Measurements from ENCODE around the gene MYH9.
A peak's percentile ranks its signal among the peaks of the same experiment; 100 is the strongest.

Gene MYH9

DNA sequence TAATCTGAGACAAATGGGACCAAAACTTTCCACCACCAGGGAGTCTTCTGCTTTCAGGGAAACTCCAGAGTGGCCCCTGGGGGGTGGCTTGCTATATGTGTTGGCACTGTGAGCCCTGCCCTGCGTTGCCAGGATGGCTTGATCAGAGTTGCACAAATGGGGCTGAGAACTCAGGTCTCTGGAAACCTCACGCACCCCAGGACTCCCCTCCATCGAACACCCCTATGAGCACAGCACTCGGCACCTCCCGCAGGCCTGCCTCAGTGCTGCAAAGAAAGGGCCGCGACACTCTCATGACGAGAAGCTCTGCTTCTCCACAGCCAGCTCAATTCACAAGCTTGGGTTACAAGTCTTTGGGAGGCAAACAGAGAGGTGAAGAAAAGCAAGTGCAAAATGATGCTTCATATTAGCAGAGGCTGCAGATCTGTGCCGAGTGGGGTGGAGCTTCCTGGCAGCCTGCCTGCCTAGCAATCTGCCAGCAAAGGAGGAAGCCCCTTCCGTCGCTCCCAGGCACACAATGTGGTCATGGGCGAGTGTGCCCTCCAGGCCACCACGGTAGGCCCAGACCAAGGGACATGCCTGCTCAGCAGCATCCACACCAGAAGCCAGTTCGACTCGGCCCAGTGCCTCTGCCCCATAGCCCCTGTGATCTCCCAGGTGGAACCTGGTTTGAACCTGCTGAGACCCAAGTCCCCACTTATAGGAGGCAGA lies 55.7 kb downstream of the MYH9 start:
- peak; percentile 46 to 52 for DNase-seq (ENCODE audit: low spot score in 2 of 2)
- Mint-ChIP-seq H3K4me3 (peak overlapping the region; percentile 80), H3K9me3 (no peaks in the 10 kb centered on the region), H3K27me3 (no peaks in the 10 kb centered on the region), H3K27ac (ENCODE audit: low read depth) (peak overlapping the region; percentile 94), H3K36me3 (ENCODE audit: insufficient read depth) (peaks cover 85% of the 10 kb centered on the region), H3K4me1 (peaks cover 96% of the 10 kb centered on the region)
- peak; percentile 55 for ATAC-seq (replicated peaks; ENCODE audit: extremely low read depth, poor library complexity, severe bottlenecking)

DNA sequence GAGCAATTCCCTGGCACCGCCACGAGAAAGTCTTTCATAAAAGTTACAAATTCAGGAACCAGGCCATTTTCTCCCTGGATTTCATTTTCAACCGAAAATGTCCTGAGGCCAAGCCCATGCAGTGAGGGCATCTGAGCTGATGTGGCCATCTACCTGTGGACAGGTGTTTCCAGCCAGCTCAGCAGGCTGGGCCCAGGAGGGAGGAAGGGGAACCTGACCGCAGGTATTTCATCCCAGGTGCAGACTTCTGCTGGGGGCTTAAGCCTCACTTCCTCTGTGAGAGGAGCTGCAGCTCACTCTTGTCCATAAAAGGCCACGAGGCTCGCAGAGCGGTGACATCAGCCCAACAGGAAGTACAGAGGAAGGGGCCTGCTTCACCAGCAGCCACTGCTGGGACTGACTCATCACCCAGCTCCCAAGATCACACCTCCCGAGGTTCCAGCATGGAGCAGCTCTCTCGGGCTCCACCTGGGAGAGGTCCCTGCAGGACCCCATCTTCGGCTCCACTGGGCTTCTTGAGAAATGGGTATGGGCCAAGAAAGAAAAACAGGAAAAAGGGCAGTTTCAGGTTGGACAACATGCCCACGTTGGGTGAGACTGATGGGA lies 56.4 kb downstream of the MYH9 start:
- no peaks in the 10 kb centered on the region for H3K9me3 Mint-ChIP-seq
- DNase-seq (ENCODE audit: low spot score in 2 of 2) (peak; percentile 51 to 66), ATAC-seq (replicated peaks; ENCODE audit: extremely low read depth, poor library complexity, severe bottlenecking) (peak; percentile 72)
- H3K27me3 Mint-ChIP-seq, result no peaks in the 10 kb centered on the region
- peaks cover 83% of the 10 kb centered on the region for H3K36me3 Mint-ChIP-seq (ENCODE audit: insufficient read depth)
- peaks cover 96% of the 10 kb centered on the region for H3K4me1 Mint-ChIP-seq
- H3K27ac Mint-ChIP-seq (ENCODE audit: low read depth), result peak overlapping the region; percentile 94
- peak overlapping the region; percentile 80 for H3K4me3 Mint-ChIP-seq

DNA sequence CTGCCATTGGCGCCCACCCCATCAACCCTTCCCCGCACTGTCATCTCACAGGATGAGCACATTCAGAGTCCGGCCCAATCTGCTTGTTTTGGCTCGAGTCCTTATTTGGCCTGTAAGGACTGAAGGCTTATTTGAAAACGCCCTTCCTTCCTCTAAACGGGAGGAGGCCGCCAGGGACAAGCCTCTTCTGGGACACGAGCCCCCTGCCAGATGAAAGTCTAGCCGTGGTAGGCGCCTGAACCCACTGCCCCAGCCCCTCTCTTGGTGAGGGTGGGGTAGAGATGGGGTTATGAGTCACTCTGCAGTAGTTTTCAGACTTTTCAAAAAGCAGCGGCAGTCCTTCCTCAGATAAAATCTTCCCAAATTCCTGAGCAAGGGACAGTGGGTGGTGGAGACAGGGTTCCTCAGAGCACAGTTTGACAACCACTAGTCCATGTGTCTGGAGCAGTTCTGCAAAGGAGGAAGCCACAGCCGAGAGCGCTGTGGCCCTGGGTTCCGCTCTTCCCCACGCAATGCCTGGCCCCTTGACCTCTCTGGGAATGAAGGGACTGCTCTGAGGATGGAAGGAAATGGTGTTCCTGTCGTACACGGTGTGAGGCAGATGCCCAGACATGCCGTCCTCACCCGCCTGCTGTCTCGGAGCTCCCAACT lies 57.0 kb downstream of the MYH9 start:
- peak overlapping the region; percentile 94 for H3K27ac Mint-ChIP-seq (ENCODE audit: low read depth)
- no peak for DNase-seq (ENCODE audit: low spot score in 2 of 2)
- ATAC-seq (replicated peaks; ENCODE audit: extremely low read depth, poor library complexity, severe bottlenecking), result no peak
- peaks cover 91% of the 10 kb centered on the region for H3K4me1 Mint-ChIP-seq
- peak overlapping the region; percentile 80 for H3K4me3 Mint-ChIP-seq
- no peaks in the 10 kb centered on the region for H3K9me3 Mint-ChIP-seq
- H3K36me3 Mint-ChIP-seq (ENCODE audit: insufficient read depth), result peaks cover 82% of the 10 kb centered on the region
- H3K27me3 Mint-ChIP-seq, result no peaks in the 10 kb centered on the region

DNA sequence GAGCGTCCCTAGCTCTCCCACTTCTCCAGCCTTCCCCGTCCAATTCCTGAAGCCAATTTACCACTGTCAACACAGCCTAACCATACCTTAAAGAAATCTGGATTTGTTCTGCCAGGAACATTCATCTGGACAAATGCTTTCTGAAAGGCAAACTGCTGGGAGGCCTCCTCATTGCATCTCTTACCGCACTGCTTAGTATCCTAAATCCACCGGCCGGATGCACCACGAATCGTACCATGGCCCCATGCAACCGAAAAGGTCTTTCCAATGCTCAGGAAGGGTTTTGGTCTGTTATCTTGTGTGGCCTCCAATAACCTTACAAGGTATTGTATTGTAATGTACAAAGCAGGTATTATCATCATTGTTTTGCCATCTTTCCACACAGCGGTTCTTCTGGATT lies 57.6 kb downstream of the MYH9 start:
- Mint-ChIP-seq H3K36me3 (ENCODE audit: insufficient read depth) (peaks cover 83% of the 10 kb centered on the region), H3K27me3 (no peaks in the 10 kb centered on the region), H3K4me3 (peak overlapping the region; percentile 80), H3K9me3 (no peaks in the 10 kb centered on the region), H3K27ac (ENCODE audit: low read depth) (peak overlapping the region; percentile 94), H3K4me1 (peaks cover 84% of the 10 kb centered on the region)
- ATAC-seq (replicated peaks; ENCODE audit: extremely low read depth, poor library complexity, severe bottlenecking), result no peak
- no peak for DNase-seq (ENCODE audit: low spot score in 2 of 2)

DNA sequence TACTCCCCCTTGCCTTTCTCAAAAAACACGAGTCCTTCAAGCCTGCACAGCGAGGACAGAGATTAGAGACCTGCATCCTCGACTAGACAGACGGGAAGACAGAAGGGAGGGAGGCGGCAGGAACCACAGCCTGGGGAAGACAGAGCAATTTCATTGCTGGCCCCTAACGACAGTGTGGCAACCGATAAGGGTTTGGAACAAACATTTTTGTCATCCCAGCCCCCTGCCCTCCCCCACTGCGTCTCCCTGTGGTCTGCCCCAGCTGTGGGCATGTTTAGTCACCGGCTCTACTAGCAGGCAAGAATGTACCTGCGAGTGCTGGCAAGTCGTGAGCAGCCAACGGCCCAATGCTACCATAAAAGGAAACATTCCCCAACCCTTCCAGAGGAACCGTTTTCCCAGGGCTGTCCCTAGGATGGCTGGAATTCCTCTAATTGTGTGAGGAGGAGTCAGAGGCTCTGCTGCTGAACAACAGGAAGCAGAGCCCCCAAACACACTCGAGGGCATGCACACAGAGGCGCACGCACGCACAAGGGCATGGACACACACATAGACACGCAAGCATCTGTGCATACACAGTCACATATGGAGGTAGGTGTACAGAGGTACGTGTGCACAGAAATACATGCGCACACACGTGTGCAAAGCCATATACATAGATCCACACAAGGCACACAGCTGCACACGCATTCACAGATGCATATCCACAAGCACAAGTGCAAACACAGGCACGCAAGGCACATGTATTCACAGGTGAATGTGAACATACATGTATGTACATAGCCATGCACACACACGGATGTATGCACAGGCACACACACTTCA lies 58.3 kb downstream of the MYH9 start:
- H3K9me3 Mint-ChIP-seq, result no peaks in the 10 kb centered on the region
- H3K4me1 Mint-ChIP-seq, result peaks cover 82% of the 10 kb centered on the region
- H3K4me3 Mint-ChIP-seq, result peak overlapping the region; percentile 80
- ATAC-seq (replicated peaks; ENCODE audit: extremely low read depth, poor library complexity, severe bottlenecking), result peak; percentile 26
- H3K36me3 Mint-ChIP-seq (ENCODE audit: insufficient read depth), result peaks cover 84% of the 10 kb centered on the region
- peak; percentile 47 to 54 for DNase-seq (ENCODE audit: low spot score in 2 of 2)
- H3K27ac Mint-ChIP-seq (ENCODE audit: low read depth), result peak overlapping the region; percentile 94
- no peaks in the 10 kb centered on the region for H3K27me3 Mint-ChIP-seq

DNA sequence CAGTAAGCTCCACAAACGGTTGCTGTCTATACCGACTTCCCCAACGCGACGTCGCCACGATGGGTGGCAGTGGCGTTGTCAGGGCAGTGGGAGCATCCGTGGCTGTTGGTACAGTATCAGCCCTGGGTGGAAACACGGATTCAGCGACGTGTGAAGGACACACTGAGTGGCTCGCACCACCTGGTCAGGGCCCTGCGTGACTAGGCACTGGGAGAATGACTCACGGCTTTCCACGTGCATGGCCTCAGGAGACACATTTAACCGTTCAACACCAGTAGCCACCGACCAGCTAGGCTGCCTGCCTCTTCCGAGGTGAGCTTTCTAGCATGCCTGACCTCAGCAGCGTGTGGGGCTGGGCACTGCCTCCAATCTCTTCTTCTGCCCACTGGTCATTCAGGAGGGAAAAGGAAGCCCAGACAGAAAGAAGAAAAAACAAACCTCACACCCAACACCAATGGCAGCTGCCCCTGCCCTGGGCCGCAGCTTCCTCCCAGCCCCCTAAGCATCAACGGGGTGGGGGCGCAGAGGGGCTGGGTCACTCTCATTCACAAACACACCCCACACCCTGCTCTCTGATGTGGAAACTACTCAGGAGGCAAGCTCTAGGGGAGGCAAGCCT lies 59.0 kb downstream of the MYH9 start:
- ATAC-seq (replicated peaks; ENCODE audit: extremely low read depth, poor library complexity, severe bottlenecking) (no peak), DNase-seq (ENCODE audit: low spot score in 2 of 2) (no peak)
- Mint-ChIP-seq H3K27me3 (no peaks in the 10 kb centered on the region), H3K27ac (ENCODE audit: low read depth) (peak overlapping the region; percentile 94), H3K36me3 (ENCODE audit: insufficient read depth) (peaks cover 79% of the 10 kb centered on the region), H3K4me3 (peak overlapping the region; percentile 80), H3K4me1 (peaks cover 75% of the 10 kb centered on the region), H3K9me3 (no peaks in the 10 kb centered on the region)

DNA sequence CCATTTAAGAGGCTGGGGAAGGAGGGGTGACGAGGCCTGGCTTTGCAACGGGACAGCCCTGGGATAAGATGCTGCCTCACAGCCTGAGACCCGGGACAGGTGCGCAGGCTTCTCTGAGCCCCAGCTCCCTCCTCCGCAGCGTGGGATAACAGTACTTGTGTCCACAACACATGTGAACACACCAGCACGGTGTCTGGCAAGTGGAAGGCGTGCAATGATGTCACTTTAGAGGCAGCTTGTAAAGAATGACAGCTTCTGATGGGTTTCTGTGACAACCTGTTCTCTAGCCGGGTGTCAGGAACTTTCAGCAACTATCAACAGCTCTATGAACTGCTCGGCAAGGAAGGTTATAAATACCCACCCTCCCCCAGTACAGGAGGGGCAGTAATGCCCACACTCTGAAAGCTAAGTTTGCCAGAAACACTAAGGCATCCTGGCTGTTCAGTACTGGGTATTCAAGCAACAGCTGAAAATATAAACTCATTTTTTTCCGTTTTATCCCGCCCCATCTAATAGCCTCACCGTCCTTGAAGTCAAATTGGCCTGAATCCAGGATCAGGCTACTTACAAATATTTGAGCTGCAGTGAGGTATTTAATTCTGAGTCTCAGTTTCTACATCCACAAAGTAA lies 59.7 kb downstream of the MYH9 start:
- peaks cover 79% of the 10 kb centered on the region for H3K36me3 Mint-ChIP-seq (ENCODE audit: insufficient read depth)
- H3K27me3 Mint-ChIP-seq, result no peaks in the 10 kb centered on the region
- H3K9me3 Mint-ChIP-seq, result no peaks in the 10 kb centered on the region
- peak overlapping the region; percentile 94 for H3K27ac Mint-ChIP-seq (ENCODE audit: low read depth)
- H3K4me3 Mint-ChIP-seq, result no peak overlapping the region
- no peak for ATAC-seq (replicated peaks; ENCODE audit: extremely low read depth, poor library complexity, severe bottlenecking)
- DNase-seq (ENCODE audit: low spot score in 2 of 2), result no peak
- peaks cover 71% of the 10 kb centered on the region for H3K4me1 Mint-ChIP-seq

DNA sequence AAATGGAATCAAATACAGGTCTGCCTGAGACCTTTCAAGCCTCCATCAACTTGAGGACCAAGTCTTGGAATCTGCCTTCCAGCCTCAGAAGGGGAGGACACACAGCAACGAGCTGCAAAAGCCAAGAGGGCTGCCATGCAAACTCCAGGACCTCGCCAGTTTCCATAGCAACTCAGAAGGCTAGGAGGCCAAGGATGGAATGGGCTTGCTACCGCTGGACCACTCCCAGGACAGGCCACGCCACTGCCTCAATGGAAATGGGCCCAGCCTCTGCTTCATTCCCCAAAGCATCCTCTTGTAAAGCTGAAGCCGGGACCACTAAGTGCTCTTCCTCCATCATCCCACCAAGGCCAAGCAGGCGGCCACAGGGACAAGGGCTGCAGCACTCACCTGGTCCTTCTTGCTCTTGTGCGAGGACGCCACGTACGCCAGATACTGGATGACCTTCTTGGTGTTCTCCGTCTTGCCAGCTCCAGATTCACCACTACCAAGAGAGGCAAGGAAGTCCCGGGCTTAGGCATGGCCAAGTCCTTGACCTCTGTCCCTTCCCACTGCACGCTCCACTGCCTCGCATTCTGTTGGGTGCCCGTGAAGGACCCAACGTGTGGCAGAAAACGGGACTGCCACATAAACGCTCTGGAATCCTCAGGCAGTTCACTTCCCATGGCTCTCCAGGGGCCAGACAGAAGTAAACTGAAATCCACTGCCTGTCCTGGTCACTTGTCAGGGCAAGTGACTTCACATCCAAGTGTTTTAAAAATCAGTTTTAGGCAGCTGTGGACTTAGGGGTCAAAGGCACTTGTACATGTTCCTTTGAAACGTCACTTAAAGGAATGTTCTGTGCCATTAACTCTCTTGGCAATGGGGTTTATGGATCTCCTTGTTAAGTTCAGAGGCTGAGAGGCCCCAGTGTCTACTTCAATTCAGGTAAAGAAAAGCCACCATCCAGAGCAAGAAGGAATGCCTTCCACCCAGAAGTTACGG lies 61.3 kb downstream of the MYH9 start:
- ATAC-seq (replicated peaks; ENCODE audit: extremely low read depth, poor library complexity, severe bottlenecking) (no peak), DNase-seq (ENCODE audit: low spot score in 2 of 2) (no peak)
- peak overlapping the region; percentile 38 for H3K27ac Mint-ChIP-seq (ENCODE audit: low read depth)
- H3K4me1 Mint-ChIP-seq, result peaks cover 60% of the 10 kb centered on the region
- H3K36me3 Mint-ChIP-seq (ENCODE audit: insufficient read depth), result peaks cover 81% of the 10 kb centered on the region
- no peaks in the 10 kb centered on the region for H3K9me3 Mint-ChIP-seq
- no peaks in the 10 kb centered on the region for H3K27me3 Mint-ChIP-seq
- H3K4me3 Mint-ChIP-seq, result no peak overlapping the region

DNA sequence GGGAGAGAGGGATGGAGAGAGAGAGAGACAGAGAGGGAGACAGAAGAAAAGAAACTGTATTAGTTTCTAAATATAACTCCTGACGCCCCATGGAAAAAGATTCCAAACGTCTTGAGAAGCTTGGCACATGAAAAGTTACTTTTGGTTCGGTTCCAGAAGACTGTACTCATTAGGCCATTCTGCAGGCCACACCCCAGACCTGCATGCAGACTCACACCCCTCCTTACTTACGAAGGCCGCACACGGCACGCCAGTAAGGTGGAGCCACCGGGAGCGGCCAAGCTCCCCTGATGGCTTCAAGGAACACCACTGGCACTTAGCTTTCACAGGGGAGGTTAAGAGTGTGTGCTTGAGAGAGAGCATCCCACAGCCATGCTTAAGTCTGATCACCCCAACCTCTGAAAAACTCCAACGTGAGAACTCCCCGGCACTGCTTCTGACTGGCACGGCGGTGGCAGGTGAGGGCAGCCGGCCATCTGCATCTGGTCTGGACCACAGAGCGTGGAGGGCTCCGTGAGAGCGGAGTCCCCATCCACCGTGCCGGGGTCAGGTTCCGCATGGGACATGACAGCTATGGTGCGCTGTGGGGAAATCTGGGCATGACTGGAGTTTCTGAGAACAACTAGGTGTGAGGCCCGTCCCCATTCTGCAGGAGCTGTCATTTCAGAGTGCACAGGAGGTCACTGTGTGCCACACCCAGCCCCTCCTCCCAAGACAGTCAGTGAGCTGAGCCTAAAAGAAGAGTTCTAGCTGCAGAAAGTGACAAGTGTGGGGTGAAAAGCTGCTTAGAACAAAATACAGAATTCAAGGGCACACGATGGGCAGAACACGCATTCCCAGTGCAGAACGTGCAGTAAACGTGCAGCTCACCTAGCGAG lies 62.4 kb downstream of the MYH9 start:
- no peak overlapping the region for H3K27ac Mint-ChIP-seq (ENCODE audit: low read depth)
- DNase-seq (ENCODE audit: low spot score in 2 of 2) (no peak), ATAC-seq (replicated peaks; ENCODE audit: extremely low read depth, poor library complexity, severe bottlenecking) (no peak)
- no peaks in the 10 kb centered on the region for H3K27me3 Mint-ChIP-seq
- no peak overlapping the region for H3K4me3 Mint-ChIP-seq
- H3K9me3 Mint-ChIP-seq, result no peaks in the 10 kb centered on the region
- peaks cover 49% of the 10 kb centered on the region for H3K4me1 Mint-ChIP-seq
- peaks cover 84% of the 10 kb centered on the region for H3K36me3 Mint-ChIP-seq (ENCODE audit: insufficient read depth)

DNA sequence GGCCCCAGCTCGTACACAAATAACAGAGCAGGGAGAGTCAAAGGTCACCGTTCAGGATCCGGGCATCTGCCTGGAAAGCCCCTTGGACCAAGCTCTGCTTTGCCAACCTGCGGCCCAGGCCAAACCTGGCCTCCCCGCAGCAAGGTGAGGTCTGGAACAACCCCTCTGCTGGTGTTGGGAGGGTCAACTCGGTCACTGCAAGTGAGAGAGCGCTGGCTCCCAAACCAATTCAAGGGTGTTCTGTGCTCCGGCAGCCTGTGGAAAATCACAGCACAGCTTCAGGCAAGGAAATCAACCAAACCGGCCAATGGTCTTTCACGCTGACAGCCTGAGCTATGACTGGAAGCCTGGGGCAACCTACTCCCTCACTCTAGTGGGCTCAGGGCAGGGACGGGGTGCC lies 63.4 kb downstream of the MYH9 start:
- Mint-ChIP-seq H3K4me1 (peaks cover 40% of the 10 kb centered on the region), H3K36me3 (ENCODE audit: insufficient read depth) (peaks cover 86% of the 10 kb centered on the region), H3K27ac (ENCODE audit: low read depth) (no peak overlapping the region), H3K4me3 (no peak overlapping the region), H3K9me3 (no peaks in the 10 kb centered on the region), H3K27me3 (no peaks in the 10 kb centered on the region)
- DNase-seq (ENCODE audit: low spot score in 2 of 2) (no peak), ATAC-seq (replicated peaks; ENCODE audit: extremely low read depth, poor library complexity, severe bottlenecking) (no peak)
